ENCODE data around the gene GINS3. TPM values are rescaled to one million over a fixed set of nuclear protein-coding genes. Genes with fewer than 3 reads are reported as not detected.
"Not testable (repeated sequence)": the region's sequence is repeated elsewhere in the genome, so short reads cannot be mapped to it uniquely, and the experiment has no call there.

GINS3 gene
- total RNA-seq, 4 donors from 2014 or later, result 0.77 to 5.9 (median 5.0) TPM

- no peak for DNase-seq
- no peak overlapping the region for H3K27ac ChIP-seq
- no peaks in the 10 kb centered on the region for H3K9me3 ChIP-seq
- TF ChIP-seq POLR2A (IDR thresholded peaks at IDR 0.05) (no peak), CTCF (IDR thresholded peaks at IDR 0.05) (no peak)
- intact Hi-C loops (cut with DNase I; ENCODE audit: low total_unique reads), result no loop called here
- H3K4me3 ChIP-seq, result no peak overlapping the region
- no peaks in the 10 kb centered on the region for H3K36me3 ChIP-seq
- H3K4me1 ChIP-seq, result no peaks in the 10 kb centered on the region
- H3K27me3 ChIP-seq, result no peaks in the 10 kb centered on the region
These were observed 10.5 kb downstream of the GINS3 start for GRCh38 chr16:58402796-58403195.

GRCh38 chr16:58409316-58409973 is 17.2 kb downstream of the GINS3 start:
- H3K27ac ChIP-seq, result peak overlapping the region; percentile 20 to 63
- H3K4me1 ChIP-seq, result peaks cover 0 to 2% of the 10 kb centered on the region in 2 donors
- intact Hi-C loops (cut with DNase I; ENCODE audit: low total_unique reads), result no loop called here
- H3K27me3 ChIP-seq, result no peaks in the 10 kb centered on the region
- no peak overlapping the region for H3K4me3 ChIP-seq
- no peaks in the 10 kb centered on the region for H3K9me3 ChIP-seq
- peak; percentile 35 to 52 for DNase-seq
- H3K36me3 ChIP-seq, result no peaks in the 10 kb centered on the region
- no peak for TF ChIP-seq CTCF (IDR thresholded peaks at IDR 0.05)

GRCh38 chr16:58411336-58411735 is 19.1 kb downstream of the GINS3 start:
- no peaks in the 10 kb centered on the region for H3K36me3 ChIP-seq
- TF ChIP-seq CTCF (IDR thresholded peaks at IDR 0.05), result no peak
- no peak for TF ChIP-seq POLR2A (IDR thresholded peaks at IDR 0.05)
- no peak overlapping the region for H3K4me3 ChIP-seq
- H3K27ac ChIP-seq, result peak overlapping the region; percentile 58 to 63
- no peaks in the 10 kb centered on the region for H3K27me3 ChIP-seq
- no peak for DNase-seq
- intact Hi-C loops (cut with DNase I; ENCODE audit: low total_unique reads), result no loop called here
- H3K4me1 ChIP-seq, result peaks cover 0 to 2% of the 10 kb centered on the region in 2 donors
- no peaks in the 10 kb centered on the region for H3K9me3 ChIP-seq

- TF ChIP-seq CTCF (IDR thresholded peaks at IDR 0.05) (no peak), POLR2A (IDR thresholded peaks at IDR 0.05) (no peak)
These were observed 19.7 kb downstream of the GINS3 start for GRCh38 chr16:58411736-58412614.

GRCh38 chr16:58412615-58412970 is 20.3 kb downstream of the GINS3 start:
- H3K27me3 ChIP-seq; intact Hi-C loops (cut with DNase I; ENCODE audit: low total_unique reads); H3K36me3 ChIP-seq; DNase-seq; H3K9me3 ChIP-seq; H3K4me1 ChIP-seq; H3K4me3 ChIP-seq; H3K27ac ChIP-seq: not testable (repeated sequence)

More at GRCh38 chr16:58411736-58412614, 19.7 kb downstream of the GINS3 start:
- Histone ChIP-seq H3K27ac (peak overlapping the region; percentile 17 to 37), H3K9me3 (no peaks in the 10 kb centered on the region), H3K36me3 (no peaks in the 10 kb centered on the region), H3K4me3 (no peak overlapping the region), H3K27me3 (no peaks in the 10 kb centered on the region), H3K4me1 (peaks cover 0 to 2% of the 10 kb centered on the region in 2 donors)
- intact Hi-C loops (cut with DNase I; ENCODE audit: low total_unique reads), result no loop called here
- no peak for DNase-seq

Data from uterus (tissue), 4 donors.